ENCODE results near the gene MOK.

DNA sequence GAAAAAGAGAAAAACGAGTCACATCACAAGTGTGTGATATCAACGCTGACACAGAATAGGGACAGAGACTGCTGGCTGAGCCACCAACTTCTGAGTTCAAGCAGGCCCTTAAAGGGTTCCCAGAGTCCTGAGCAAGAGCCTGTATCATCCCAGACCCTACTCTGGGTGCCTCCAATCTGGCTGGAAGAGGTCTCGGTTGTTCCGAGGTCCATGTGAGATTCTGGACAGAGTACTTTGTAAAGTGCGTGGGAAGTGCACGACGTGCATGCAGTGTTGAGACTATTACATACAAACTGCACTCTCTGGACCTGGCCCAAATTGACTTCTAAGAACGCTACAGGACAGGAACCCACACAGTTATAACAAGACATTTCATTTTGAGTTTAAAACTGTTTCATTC lies 40.6 kb downstream of the MOK start:
- no peak for TF ChIP-seq CTCF (IDR thresholded peaks at IDR 0.05; ENCODE audit: poor library complexity, severe bottlenecking)
- TF ChIP-seq TAF1 (IDR thresholded peaks at IDR 0.05; ENCODE audit: low read depth) = no peak
- TF ChIP-seq EP300 (conservative IDR thresholded peaks at IDR 0.05; ENCODE audit: poor library complexity, severe bottlenecking) = no peak
- no peak for TF ChIP-seq EZH2 (IDR thresholded peaks at IDR 0.05; ENCODE audit: borderline replicate concordance, insufficient read depth, low read length, poor library complexity, severe bottlenecking)
- TF ChIP-seq POLR2AphosphoS5 (IDR thresholded peaks at IDR 0.05) = no peak
- no peak for TF ChIP-seq SMC3 (conservative IDR thresholded peaks at IDR 0.05; ENCODE audit: poor library complexity)
- TF ChIP-seq REST (IDR thresholded peaks at IDR 0.05; ENCODE audit: borderline replicate concordance) = no peak

Data from neural cell (in vitro differentiated cells).